ENCODE results near the gene BCL11B. TPM values are rescaled to one million over a fixed set of nuclear protein-coding genes. Genes with fewer than 3 reads are reported as not detected.

The BCL11B gene
- polyA plus RNA-seq, 4 donors, result 0.45 to 5.1 (median 1.5) TPM

DNA sequence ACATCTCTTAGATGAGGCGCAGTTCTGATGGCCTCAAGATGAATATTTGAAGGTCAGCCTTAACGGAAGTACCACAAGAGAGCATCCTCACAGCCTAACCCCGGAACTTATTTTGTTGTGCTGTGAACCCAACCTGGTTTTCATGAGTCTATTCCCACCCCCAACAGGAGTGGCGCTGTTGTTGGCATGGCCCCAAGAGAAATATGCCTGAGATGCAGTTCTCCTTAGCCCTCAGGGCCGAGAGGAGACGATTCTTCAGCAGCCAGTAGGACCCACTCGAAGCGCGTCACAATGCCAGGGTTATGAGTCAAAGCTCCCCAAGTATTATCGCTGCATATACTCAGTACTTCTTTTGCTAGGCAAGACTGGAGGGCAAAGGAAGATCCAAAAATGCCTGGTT is 24.5 kb upstream of the BCL11B start:
- no peak for DNase-seq
- 79 to 89% (median 85%) methylated on average over 10 of the region's 10 CpGs for WGBS, 3 donors

DNA sequence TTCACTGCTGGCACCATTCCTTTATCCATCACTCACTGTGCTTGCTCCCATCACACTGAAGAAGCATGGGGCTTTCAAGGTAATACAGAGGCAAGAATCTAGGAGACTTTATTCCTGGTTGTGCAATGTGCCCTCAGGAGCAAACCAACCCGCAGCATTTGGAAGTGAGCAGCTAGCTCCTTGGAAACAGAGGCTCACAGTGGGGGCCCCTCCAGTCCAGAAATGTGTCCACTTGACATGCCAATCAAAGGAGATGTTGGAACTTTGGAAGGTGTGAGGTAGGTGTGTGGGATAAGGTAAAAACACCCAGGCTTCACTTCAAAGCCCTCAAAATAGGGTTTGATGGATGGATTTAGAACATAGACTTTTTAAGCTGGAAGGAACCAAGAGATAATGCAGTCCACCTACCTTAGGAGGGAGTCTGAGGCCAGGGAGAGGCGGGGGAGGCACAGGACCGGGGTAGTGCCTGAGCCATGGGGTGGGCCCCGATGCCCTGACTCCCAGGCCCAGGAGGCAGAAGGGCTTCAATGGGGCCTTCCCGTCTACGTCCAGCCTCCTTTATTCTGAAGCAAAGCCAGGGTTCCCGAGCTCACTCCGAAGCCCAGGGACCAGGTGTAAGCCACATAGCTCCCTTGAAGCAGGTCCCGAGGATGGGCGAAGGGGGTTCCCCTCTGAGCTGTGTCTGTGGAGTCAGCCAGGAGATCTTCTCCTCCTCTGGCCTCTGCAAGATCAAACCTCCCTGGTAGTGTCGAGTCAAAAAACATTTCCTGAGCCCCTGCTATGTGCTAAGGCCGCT is 17.6 kb upstream of the BCL11B start:
- Histone ChIP-seq H3K36me3 (ENCODE audit: control insufficient read depth in 3 of 3, insufficient read depth in 2 of 3, low read depth in 1 of 3, low read length in 3 of 3) (no peaks in the 10 kb centered on the region), H3K4me1 (ENCODE audit: control insufficient read depth in 3 of 3, insufficient read depth in 2 of 3, low read depth in 1 of 3, low read length in 2 of 3) (peaks cover 0 to 7% (median 0%) of the 10 kb centered on the region in 3 donors), H3K27ac (ENCODE audit: low read depth in 1 of 3, low read length in 2 of 3) (no peak overlapping the region), H3K9me3 (ENCODE audit: control insufficient read depth in 2 of 2, insufficient read depth in 1 of 2, low read depth in 1 of 2, low read length in 1 of 2) (no peaks in the 10 kb centered on the region), H3K4me3 (ENCODE audit: low read depth in 1 of 3, low read length in 3 of 3) (no peak overlapping the region), H3K27me3 (ENCODE audit: control insufficient read depth in 3 of 3, insufficient read depth in 3 of 3, low read length in 3 of 3) (no peaks in the 10 kb centered on the region)
- no peak for DNase-seq
- FAIRE-seq, result no peak
- 88 to 95% (median 93%) methylated on average over 12 of the region's 12 CpGs for WGBS, 3 donors

More for the DNA sequence above, 24.5 kb upstream of the BCL11B start:
- H3K27ac ChIP-seq (ENCODE audit: low read depth in 1 of 3, low read length in 2 of 3), result no peak overlapping the region
- H3K4me1 ChIP-seq (ENCODE audit: control insufficient read depth in 3 of 3, insufficient read depth in 2 of 3, low read depth in 1 of 3, low read length in 2 of 3), result no peaks in the 10 kb centered on the region
- no peak for FAIRE-seq
- no peaks in the 10 kb centered on the region for H3K36me3 ChIP-seq (ENCODE audit: control insufficient read depth in 3 of 3, insufficient read depth in 2 of 3, low read depth in 1 of 3, low read length in 3 of 3)
- H3K4me3 ChIP-seq (ENCODE audit: low read depth in 1 of 3, low read length in 3 of 3), result no peak overlapping the region
- peaks cover 0 to 4% (median 0%) of the 10 kb centered on the region in 3 donors for H3K27me3 ChIP-seq (ENCODE audit: control insufficient read depth in 3 of 3, insufficient read depth in 3 of 3, low read length in 3 of 3)
- peaks cover 0 to 6% of the 10 kb centered on the region in 2 donors for H3K9me3 ChIP-seq (ENCODE audit: control insufficient read depth in 2 of 2, insufficient read depth in 1 of 2, low read depth in 1 of 2, low read length in 1 of 2)

DNA sequence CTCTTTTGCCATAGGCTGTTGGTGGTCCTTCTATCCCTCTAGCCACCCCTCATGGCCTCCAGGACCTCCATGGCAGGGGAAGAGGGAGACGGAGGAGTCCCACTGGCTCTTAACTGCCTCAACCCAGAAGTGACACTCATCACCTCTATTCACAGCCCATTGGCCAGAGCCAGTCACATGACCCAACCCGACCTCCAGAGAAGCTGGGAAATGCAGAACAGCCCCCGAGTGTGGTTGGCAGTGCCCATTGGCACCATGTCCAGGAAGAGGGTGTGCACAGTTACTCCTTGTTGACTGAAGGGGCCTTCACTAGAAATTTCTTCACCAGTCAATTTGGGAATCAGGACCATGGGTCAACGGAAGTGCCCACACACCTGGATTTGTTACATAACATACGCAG is 17.0 kb upstream of the BCL11B start:
- Histone ChIP-seq H3K4me1 (ENCODE audit: control insufficient read depth in 3 of 3, insufficient read depth in 2 of 3, low read depth in 1 of 3, low read length in 2 of 3) (peaks cover 0 to 7% (median 0%) of the 10 kb centered on the region in 3 donors), H3K4me3 (ENCODE audit: low read depth in 1 of 3, low read length in 3 of 3) (no peak overlapping the region), H3K36me3 (ENCODE audit: control insufficient read depth in 3 of 3, insufficient read depth in 2 of 3, low read depth in 1 of 3, low read length in 3 of 3) (no peaks in the 10 kb centered on the region), H3K27me3 (ENCODE audit: control insufficient read depth in 3 of 3, insufficient read depth in 3 of 3, low read length in 3 of 3) (no peaks in the 10 kb centered on the region), H3K27ac (ENCODE audit: low read depth in 1 of 3, low read length in 2 of 3) (no peak overlapping the region), H3K9me3 (ENCODE audit: control insufficient read depth in 2 of 2, insufficient read depth in 1 of 2, low read depth in 1 of 2, low read length in 1 of 2) (no peaks in the 10 kb centered on the region)
- FAIRE-seq (no peak), DNase-seq (no peak)
- whole genome bisulfite sequencing, 3 donors, result 82 to 91% (median 89%) methylated on average over 5 of the region's 5 CpGs

GRCh38 chr14:99287269-99287942 is 15.4 kb upstream of the BCL11B start:
- WGBS, 3 donors, result 74 to 76% (median 74%) methylated on average over 12 to 13 of the region's 13 CpGs
- FAIRE-seq, result no peak
- Histone ChIP-seq H3K27ac (ENCODE audit: low read depth in 1 of 3, low read length in 2 of 3) (no peak overlapping the region), H3K36me3 (ENCODE audit: control insufficient read depth in 3 of 3, insufficient read depth in 2 of 3, low read depth in 1 of 3, low read length in 3 of 3) (no peaks in the 10 kb centered on the region), H3K27me3 (ENCODE audit: control insufficient read depth in 3 of 3, insufficient read depth in 3 of 3, low read length in 3 of 3) (no peaks in the 10 kb centered on the region), H3K4me1 (ENCODE audit: control insufficient read depth in 3 of 3, insufficient read depth in 2 of 3, low read depth in 1 of 3, low read length in 2 of 3) (peaks cover 0 to 7% (median 0%) of the 10 kb centered on the region in 3 donors), H3K4me3 (ENCODE audit: low read depth in 1 of 3, low read length in 3 of 3) (no peak overlapping the region), H3K9me3 (ENCODE audit: control insufficient read depth in 2 of 2, insufficient read depth in 1 of 2, low read depth in 1 of 2, low read length in 1 of 2) (no peaks in the 10 kb centered on the region)
- DNase-seq, result peak in 1 of 2 donors; percentile 21

DNA sequence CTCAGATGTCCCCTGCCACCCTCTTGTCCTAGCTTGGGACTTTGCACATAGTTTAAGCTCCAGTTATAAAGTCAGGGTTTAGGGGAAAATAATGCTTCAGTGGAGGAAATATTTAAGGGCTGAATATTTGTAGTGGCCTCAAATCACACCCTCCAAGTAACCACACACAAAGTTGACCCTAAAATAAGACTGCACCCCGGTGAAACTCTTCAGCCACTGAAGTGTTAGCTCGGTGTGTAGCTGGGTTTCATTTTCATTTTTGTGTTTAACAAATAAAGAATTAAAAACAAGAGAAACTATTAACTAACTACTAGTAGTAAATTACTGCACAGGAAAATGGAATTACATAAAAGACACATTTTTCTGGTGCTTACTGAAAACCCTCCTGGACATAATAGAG is 14.8 kb upstream of the BCL11B start:
- H3K4me3 ChIP-seq (ENCODE audit: low read depth in 1 of 3, low read length in 3 of 3), result no peak overlapping the region
- no peaks in the 10 kb centered on the region for H3K9me3 ChIP-seq (ENCODE audit: control insufficient read depth in 2 of 2, insufficient read depth in 1 of 2, low read depth in 1 of 2, low read length in 1 of 2)
- H3K27ac ChIP-seq (ENCODE audit: low read depth in 1 of 3, low read length in 2 of 3), result no peak overlapping the region
- 6 to 24% (median 12%) methylated on average over 2 of the region's 2 CpGs for WGBS, 3 donors
- H3K4me1 ChIP-seq (ENCODE audit: control insufficient read depth in 3 of 3, insufficient read depth in 2 of 3, low read depth in 1 of 3, low read length in 2 of 3), result peaks cover 0 to 7% (median 0%) of the 10 kb centered on the region in 3 donors
- no peaks in the 10 kb centered on the region for H3K27me3 ChIP-seq (ENCODE audit: control insufficient read depth in 3 of 3, insufficient read depth in 3 of 3, low read length in 3 of 3)
- H3K36me3 ChIP-seq (ENCODE audit: control insufficient read depth in 3 of 3, insufficient read depth in 2 of 3, low read depth in 1 of 3, low read length in 3 of 3), result no peaks in the 10 kb centered on the region
- FAIRE-seq, result no peak
- no peak for DNase-seq

GRCh38 chr14:99284254-99285004 is 12.4 kb upstream of the BCL11B start:
- Histone ChIP-seq H3K9me3 (ENCODE audit: control insufficient read depth in 2 of 2, insufficient read depth in 1 of 2, low read depth in 1 of 2, low read length in 1 of 2) (no peaks in the 10 kb centered on the region), H3K4me3 (ENCODE audit: low read depth in 1 of 3, low read length in 3 of 3) (no peak overlapping the region), H3K4me1 (ENCODE audit: control insufficient read depth in 3 of 3, insufficient read depth in 2 of 3, low read depth in 1 of 3, low read length in 2 of 3) (peaks cover 0 to 7% (median 0%) of the 10 kb centered on the region in 3 donors), H3K36me3 (ENCODE audit: control insufficient read depth in 3 of 3, insufficient read depth in 2 of 3, low read depth in 1 of 3, low read length in 3 of 3) (no peaks in the 10 kb centered on the region), H3K27me3 (ENCODE audit: control insufficient read depth in 3 of 3, insufficient read depth in 3 of 3, low read length in 3 of 3) (peaks cover 0 to 4% (median 0%) of the 10 kb centered on the region in 3 donors), H3K27ac (ENCODE audit: low read depth in 1 of 3, low read length in 2 of 3) (no peak overlapping the region)
- DNase-seq (no peak), FAIRE-seq (no peak)
- 75 to 90% (median 90%) methylated on average over 18 of the region's 18 CpGs for WGBS, 3 donors

DNA sequence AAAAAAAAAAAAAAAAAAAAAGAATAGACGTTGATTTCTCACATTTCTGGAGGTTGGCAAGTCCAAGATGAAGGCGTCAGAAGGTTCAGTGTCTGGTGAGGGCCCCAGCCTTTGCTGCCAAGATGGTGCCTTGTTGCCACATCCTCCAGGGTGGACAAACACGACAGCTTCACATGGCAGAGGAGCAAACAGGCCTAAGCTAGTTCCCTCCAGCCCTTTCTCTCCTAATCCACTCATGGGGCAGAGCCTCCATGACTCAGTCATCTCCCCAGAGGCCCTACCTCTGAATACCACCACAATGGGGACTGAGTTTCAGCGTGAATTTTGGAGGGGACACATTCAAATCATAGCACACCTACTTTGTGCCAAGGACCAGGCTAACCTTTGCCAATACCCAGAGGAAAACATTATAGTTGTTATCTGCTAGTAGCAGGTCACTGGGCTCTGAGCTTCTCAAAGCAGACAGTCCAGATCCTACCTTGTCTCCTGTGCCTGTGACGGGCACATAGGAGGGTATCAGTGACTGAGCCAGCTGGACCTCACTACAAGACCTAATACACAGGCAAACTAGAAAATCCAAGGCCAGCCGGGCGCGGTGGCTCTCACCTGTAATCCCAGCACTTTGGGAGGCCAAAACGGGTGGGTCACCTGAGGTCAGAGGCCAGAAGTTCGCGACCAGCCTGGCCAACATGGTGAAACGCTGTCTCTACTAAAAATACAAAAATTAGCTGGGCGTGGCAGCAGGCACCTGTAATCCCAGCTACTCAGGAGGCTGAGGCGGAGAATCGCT is 10.5 kb upstream of the BCL11B start:
- Histone ChIP-seq H3K27ac (ENCODE audit: low read depth in 1 of 3, low read length in 2 of 3) (no peak overlapping the region), H3K27me3 (ENCODE audit: control insufficient read depth in 3 of 3, insufficient read depth in 3 of 3, low read length in 3 of 3) (peaks cover 0 to 4% (median 0%) of the 10 kb centered on the region in 3 donors), H3K4me3 (ENCODE audit: low read depth in 1 of 3, low read length in 3 of 3) (no peak overlapping the region), H3K9me3 (ENCODE audit: control insufficient read depth in 2 of 2, insufficient read depth in 1 of 2, low read depth in 1 of 2, low read length in 1 of 2) (no peaks in the 10 kb centered on the region), H3K36me3 (ENCODE audit: control insufficient read depth in 3 of 3, insufficient read depth in 2 of 3, low read depth in 1 of 3, low read length in 3 of 3) (no peaks in the 10 kb centered on the region), H3K4me1 (ENCODE audit: control insufficient read depth in 3 of 3, insufficient read depth in 2 of 3, low read depth in 1 of 3, low read length in 2 of 3) (peaks cover 0 to 7% (median 0%) of the 10 kb centered on the region in 3 donors)
- FAIRE-seq (no peak), DNase-seq (no peak)
- 82 to 86% (median 85%) methylated on average over 14 to 15 of the region's 15 CpGs for WGBS, 3 donors
